GM21367 (cell line): Measurements from ENCODE around the gene ATP5ME.
"Not testable (repeated sequence)": the region's sequence is repeated elsewhere in the genome, so short reads cannot be mapped to it uniquely, and the experiment has no call there.

Experiments used
- ATAC-seq: cut with Tn5 transposase; IDR thresholded peaks from one replicate; pipeline ENCODE4 v1.9.1; 2021; ENCODE audit not compliant: unreplicated experiment

The ATP5ME gene, protein sequence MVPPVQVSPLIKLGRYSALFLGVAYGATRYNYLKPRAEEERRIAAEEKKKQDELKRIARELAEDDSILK

DNA sequence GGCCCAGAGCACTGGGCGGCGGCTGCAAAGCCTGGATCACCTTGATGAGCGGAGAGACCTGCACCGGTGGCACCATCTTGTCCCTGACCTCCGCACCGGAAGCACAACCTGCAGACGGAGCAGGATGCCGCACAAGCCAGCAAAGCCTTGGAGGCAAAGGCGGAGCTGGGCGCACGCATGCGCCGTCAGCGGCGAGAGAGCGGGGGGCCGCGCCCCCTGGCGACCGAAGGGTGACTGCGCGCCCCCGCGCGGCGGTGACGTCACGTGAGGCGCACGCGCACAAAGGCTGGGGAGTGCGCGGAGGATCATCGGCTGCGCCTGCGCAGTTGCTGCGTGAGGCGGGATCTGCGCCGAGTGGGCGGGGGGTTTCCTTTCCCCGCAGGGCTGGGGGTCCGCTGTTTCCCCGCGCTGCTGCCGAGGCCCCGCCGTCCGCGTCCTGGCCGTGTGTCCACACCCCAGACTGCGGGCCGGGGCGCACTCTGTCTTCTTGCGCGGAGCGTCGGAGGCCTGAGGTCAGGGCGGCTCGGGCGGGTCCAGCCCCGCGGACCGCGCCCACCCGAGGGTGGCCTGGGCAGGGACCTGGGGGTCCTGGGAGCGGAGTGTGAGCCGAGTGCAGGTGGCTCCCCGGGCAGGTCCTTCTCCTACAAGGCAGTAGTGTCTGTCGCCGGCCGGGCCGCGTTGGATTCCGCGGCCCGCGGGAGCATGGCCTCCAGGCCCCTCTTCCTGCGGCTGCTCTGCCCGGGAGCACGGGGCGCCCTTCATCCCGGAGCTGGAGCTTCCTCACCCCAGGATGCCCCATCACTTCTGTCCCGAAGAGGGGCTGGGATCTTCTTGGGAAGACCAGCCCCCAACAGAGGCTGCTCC is at the start of gene ATP5ME, which contains the start of gene MYL5:
Gene ATP5ME, minus strand, starts transcription at position 105 of the 864 bp plus-strand sequence. Its CDS starts 29 bp downstream, at position 76.
Gene MYL5, plus strand, starts transcription at position 371 of the 864 bp plus-strand sequence. CDS start 3,485 bp downstream, outside the sequence.
- peak; percentile 66 for ATAC-seq

DNA sequence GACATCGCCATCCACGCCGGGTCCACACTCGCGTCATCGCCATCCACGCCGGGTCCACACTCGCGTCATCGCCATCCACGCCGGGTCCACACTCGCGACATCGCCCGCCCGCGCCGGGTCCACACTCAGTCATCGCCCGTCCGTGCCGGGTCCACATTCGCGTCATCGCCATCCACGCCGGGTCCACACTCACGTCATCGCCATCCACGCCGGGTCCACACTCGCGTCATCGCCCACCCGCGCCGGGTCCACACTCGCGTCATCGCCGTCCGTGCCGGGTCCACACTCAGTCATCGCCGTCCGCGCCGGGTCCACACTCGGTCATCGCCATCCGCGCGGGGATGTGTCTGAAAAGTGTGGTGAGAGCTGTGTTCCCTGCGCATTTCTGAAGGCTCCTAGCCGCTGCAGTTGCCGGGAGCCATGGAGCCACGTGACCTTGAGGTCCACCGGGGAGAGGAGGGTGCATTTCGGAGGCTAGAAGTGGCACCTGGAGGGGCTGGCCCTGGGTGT is 48.8 kb upstream of the ATP5ME start:
- no peak for ATAC-seq

DNA sequence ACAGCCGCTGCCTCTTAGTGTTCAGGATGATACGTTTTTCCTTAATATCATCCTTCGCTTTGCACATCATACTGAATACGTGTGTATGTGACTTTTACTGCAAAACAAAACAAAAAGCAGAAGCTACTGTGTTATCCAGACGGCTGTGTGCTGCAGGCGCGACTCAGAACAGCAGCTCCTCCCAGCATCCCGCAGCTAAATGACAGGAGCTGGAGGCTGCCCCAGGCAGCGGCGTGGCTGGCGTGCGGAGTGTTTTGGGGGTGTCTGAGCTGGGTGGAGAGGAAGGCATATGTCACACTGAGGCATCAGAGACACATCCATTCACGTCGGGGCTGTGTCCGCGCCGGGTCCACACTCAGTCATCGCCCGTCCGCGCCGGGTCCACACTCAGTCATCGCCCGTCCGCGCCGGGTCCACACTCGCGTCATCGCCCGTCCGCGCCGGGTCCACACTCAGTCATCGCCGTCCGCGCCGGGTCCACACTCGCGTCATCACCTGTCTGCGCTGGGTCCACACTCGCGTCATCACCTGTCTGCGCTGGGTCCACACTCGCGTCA is 48.2 kb upstream of the ATP5ME start:
- ATAC-seq: no peak

DNA sequence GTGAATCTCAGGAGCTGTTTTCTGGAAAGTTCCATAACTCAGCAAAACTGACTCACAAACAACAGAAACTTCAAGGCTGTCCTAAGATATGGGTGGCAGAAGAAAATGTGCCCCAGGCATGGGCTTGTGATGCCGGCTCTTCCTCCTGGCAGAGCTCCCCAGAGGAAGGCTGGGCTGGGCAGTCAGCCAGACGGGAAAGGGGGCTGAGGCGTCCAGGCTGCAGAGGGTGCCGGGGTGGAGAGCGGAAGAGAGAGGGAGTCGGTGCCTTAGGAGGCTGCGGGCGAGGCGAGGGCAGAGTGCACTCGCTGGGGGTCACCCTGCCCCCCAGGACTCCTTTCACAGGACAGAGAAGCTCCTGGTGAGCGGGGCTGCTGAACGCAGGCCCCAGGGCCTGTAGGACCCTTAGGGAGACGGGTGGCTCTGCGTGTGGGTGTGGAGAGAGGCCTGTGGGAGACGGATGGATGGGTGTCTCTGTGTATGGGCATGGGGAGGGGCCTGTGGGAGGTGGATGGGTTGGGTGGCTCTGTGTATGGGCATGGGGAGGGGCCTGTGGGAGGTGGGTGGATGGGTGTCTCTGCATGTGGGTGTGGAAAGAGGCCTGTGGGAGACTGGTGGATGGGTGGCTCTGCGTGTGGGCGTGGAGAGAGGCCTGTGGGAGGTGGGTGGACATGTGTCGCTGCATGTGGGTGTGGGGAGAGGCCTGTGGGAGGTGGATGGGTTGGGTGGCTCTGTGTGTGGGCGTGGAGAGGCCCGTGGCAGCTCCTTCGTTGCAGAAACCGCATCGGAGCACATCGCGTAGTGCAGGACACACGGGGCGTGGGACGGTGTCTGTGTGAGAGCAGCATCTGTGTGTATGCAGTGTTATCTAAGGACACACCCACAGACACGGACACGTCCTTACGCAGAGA is 47.4 kb upstream of the ATP5ME start:
- no peak for ATAC-seq

DNA sequence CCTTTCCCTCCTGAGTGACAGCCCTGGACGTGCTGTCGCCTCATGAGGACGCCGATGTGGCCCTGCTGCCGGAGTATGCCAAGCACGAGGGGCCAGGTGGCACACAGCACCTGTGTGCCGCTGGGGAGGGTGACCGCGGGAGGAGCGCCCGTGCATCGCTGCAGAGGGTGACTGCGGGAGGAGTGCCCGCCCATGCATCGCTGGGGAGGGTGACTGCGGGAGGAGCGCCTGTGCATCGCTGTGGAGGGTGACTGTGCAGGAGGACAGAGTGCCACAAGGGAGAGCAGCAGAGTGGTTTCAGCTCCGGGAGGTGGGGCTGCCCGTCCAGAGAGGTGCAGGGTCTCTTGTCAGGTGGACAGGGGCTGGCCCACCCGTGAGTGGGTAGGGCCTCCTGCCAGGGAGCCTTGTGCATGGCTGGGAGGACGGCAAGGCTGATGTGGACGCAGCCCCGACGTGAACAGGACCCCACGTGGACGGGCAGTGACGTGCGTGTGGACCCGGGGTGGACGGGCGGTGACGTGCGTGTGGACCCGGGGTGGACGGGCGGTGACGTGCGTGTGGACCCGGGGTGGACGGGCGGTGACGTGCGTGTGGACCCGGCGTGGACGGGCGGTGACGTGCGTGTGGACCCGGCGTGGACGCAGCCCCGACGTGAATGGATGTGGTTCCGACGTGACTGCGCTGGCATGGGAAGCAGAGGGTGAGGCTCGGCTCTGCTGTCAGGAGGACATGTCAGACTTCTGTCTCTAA is 46.2 kb upstream of the ATP5ME start:
- no peak for ATAC-seq

DNA sequence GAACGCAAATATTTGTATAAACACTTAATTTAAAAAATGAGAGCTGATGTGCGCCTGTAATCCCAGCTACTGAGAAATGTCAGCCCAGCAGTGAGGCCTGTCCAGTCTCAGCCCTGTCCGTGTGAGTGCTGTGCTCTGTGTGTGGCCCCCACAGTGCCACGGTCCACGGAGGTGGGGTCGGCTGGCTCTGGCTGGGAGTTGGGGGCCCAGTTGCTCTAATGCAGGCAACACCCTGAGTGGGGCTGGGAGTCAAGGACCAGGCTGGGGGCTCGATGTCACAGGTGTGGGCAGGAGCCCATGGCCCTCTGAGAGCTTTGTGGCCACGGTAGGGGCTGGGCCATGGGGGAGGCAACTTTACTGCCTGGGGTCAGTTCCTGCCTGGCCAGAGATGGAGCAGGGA is 44.4 kb upstream of the ATP5ME start:
- ATAC-seq: no peak

DNA sequence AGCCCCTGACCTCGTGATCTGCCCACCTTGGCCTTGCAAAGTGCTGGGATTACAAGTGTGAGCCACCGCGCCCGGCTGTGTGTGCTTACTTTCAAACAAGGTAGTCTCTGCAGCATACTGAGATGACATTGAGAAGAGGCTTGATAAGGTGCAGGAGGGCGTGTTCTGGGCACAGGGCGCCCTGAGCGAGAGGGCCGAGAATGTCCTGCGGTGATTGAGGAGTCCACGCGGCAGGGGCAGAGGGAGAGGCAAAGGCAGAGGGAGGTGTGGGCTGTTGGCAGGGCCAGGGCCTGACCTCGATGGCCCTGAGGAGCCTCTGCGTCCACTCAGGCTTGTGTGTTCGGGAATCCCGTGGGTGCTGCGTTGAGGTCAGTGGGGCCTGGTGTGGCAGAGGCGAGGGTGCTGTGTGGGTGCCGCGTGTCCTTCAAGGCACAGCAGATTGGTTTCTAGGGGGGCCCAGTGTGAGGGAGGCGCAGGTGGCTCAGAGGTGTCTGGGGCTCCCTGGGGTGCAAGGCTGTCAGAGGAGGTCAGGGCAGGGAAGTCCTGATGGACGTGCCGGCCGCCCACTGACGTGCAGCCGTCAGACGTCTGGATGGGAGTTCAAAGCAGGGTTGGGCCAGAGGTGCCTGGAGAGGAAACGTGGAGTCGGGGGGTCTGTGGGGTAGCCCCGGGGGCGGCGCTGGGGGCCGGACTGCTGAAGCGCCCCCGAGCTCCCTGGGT is 43.7 kb upstream of the ATP5ME start:
- ATAC-seq: no peak

DNA sequence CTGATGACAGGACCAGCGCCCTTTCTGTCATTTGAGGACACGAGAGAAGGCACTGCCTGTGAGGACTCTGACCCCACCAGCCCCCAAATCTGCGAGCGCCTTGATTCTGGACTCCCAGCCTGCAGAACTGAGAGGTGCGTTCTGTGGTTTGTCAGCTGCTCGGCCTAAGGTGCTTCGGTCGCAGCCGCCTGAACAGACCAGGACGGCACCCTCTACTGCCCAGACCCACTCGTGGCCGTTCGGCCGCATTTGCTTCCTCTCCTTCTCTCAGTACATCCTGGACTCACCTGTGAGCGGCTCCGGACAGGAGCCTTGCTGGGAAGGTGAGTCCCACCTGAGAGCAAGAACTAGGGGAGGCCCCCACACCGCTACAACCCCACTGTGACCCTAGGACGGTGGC is 40.0 kb upstream of the ATP5ME start:
- ATAC-seq: no peak

DNA sequence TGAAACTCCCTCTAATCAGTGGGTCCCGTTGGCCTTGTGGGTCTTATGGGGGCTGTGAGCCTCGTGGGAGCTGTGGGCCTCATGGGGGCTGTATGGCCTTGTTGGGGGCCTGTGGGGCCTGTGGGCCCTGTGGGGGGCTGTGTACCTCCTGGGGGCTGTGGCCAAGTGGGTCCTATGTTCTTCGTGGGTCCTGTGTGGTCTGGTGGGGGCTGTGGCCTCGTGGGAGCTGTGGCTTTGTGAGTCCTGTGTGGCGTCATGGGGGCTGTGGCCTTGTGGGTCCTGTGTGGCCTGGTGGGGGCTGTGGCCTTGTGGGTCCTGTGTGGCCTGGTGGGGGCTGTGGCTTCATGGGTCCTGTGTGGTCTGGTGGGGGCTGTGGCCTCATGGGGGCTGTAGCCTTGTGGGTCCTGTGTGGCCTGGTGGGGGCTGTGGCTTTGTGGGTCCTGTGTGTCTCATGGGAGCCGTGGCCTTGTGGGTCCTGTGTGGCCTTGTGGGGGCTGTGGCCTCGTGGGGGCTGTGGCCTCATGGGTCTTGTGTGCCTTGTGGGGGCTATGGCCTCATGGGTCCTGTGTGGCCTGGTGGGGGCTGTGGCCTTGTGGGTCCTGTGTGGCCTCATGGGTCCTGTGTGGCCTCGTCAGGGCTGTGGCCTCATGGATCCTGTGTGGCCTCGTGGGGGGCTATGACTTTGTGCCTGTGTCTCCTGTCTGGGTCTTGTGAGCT is 39.0 kb upstream of the ATP5ME start:
- ATAC-seq: no peak

DNA sequence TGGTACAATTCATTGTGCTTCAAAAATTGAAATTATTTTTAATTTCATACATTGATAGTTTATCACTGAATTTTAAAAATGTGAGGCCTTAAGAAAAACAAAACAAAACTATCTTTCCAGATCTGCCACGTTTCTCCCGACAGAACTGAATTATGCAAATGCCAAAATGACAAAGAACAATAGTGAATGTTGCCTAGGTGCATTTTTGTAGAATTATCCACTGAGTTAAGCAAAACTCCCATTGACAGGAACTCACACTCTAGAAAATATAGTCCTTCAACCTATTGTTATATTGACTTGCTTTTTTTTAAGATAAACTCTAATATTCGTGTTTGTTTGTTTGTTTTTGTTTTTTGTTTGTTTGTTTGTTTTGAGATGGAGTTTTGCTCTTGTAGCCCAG is 38.0 kb upstream of the ATP5ME start:
- no peak for ATAC-seq

DNA sequence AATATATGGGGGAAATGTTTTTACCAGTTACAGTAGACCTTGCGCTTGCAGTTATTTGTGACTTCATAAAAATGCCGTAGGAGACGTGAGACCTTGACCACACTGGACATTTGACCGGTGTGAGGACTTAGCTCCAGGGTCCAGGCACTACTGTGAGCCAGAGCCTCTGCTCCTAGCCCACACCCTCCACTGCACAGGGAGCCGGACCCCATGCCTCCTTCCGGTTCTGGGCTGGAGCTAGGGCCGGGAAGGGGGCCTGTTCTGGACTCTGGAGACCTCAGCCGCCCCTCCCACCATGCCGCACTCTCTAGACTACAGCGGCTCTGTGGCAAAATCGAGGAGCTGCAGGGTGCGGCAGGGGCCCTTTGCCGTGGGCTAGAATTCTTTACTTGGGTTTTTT is 36.8 kb upstream of the ATP5ME start:
- ATAC-seq: no peak

DNA sequence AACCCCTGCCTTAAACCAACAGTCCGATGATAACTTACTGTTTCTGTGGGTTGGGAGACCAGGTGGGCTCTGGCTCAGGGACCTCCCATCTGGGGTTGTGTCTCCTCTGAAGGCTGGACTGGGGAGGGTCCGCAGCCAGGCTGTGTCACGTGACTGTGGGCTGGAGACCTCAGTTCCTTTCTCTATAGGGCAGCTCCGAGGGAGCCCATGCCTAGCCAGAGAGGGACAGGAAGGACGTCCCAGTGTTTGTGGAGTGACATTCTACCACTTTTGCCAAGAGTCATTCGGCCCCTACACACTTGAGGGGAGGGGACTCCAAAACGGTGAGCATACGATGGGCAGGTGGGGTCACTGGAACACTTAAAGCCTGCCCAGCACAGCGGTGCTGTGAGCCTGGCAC is 36.0 kb upstream of the ATP5ME start:
- no peak for ATAC-seq

DNA sequence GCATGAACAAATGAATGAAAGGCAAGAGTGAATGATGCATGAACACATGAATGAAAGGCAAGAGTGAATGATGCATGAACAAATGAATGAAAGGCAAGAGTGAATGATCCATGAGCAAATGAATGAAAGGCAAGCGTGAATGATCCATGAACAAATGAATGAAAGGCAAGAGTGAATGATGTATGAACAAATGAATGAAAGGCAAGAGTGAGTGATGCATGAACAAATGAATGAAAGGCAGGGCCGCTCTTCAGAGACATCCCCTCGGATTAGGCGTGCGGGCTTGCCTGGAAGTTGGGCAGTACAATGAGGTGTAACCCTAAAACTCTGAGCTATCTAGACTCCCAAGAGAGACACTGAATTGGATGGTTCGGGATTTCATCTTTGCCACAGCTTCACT is 35.3 kb upstream of the ATP5ME start:
- no peak for ATAC-seq

DNA sequence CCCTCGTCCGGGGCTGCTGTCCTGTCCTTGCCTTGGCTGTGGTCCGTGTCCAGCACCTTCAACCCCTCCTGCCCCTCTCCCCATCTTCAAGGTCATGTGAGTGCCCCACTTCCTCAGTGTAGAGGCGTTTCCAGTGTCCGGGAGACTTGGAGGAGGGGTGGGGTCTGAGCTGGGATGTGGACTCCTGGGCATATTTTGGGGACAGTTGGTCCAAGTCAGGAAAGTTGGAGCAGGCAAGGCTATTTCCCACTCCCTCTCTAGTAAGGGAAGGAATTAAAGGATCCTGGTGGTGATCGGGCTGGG is 34.5 kb upstream of the ATP5ME start:
- no peak for ATAC-seq

DNA sequence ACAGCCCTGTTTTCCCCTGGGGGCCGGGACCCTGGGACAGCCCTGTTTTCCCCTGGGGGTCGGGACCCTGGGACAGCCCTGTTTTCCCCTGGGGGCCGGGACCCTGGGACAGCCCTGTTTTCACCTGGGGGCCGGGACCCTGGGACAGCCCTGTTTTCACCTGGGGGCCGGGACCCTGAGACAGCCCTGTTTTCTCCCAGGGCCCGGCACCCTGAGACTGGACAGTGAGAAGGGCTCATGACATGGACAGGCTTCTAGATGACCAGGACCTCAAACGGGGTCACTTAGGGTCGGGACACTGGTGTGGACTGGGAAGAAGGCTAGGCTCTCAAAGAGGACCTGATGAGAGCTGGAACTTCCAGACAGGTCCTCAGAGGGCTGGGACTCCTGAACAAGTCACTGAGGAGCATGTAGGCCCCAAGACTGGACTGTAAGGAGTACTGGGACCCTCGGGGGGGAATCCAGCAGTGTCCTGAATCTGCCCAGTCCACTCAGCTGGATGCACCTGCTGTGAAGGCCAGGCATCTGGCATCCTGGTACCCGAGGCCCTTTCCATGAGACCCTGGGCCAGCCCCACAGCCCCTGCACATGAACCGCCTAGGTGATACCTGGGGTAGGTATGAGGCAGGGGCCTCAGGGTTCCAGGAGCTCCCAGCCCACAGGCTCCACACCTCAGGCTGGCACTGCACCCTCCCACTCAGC is 34.0 kb upstream of the ATP5ME start:
- ATAC-seq: no peak

DNA sequence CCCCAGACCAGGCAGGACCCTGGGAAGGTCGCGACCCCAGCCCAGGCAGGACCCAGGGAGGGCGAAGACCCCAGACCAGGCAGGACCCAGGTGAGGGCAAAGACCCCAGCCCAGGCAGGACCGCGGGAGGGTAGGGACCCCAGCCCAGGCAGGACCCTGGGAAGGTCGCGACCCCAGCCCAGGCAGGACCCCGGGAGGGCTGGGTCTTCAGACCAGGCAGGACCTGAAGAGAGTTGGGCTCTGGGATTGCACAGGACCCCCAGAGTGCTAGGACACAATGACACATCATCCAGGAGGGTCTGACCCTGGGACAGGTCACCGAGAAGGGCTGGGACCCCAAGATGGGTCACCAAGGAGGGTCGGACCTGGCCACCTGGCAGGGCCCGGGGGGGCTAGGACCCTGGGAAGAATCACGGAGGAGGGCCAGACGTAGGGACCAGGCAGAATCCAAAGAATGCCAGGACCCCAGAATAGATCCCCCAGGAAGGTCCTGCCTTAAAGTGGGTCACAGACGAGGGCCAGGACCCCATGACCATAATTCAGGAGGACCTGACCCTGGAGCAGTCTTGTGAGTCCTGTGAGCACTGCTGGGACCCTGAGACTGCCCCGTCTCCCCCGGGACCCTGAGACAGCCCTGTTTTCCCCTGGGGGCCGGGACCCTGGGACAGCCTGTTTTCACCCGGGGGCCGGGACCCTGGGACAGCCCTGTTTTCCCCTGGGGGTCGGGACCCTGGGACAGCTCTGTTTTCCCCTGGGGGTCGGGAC is 32.9 kb upstream of the ATP5ME start:
- ATAC-seq: no peak

DNA sequence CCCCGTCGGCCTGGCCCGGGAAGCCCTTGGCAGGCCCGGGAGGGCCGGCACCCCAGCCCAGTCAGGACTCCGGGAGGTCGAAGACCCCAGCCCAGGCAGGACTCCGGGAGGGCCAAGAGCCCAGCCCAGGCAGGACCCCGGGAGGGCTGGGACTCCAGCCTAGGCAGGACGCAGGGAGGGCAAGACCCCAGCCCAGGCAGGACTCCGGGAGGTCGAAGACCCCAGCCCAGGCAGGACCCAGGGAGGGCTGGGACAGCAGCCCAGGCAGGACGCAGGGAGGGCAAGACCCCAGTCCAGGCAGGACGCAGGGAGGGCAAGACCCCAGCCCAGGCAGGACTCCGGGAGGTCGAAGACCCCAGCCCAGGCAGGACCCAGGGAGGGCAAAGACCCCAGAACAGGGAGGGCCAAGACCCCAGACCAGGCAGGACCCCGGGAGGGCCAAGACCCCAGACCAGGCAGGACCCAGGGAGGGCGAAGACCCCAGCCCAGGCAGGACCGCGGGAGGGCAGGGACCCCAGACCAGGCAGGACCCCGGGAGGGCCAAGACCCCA is 32.1 kb upstream of the ATP5ME start:
- not testable (repeated sequence) for ATAC-seq
